DMS53 (cell line): ENCODE measurements around the gene RAI14.
A peak's percentile ranks its signal among the peaks of the same experiment; 100 is the strongest.
"Not testable (repeated sequence)": the region's sequence is repeated elsewhere in the genome, so short reads cannot be mapped to it uniquely, and the experiment has no call there.

Experiments
- DNase-seq: peaks from one replicate; lab custom pipeline; 2025; lab: John Stamatoyannopoulos, UW

Gene RAI14

GRCh38 chr5:34822956-34823715, 167.0 kb downstream of the RAI14 start:
- DNase-seq = no peak

GRCh38 chr5:34826347-34826746, 170.2 kb downstream of the RAI14 start:
- no peak for DNase-seq

- DNase-seq = no peak
Measured at GRCh38 chr5:34827588-34828506, 171.7 kb downstream of the RAI14 start.

DNA sequence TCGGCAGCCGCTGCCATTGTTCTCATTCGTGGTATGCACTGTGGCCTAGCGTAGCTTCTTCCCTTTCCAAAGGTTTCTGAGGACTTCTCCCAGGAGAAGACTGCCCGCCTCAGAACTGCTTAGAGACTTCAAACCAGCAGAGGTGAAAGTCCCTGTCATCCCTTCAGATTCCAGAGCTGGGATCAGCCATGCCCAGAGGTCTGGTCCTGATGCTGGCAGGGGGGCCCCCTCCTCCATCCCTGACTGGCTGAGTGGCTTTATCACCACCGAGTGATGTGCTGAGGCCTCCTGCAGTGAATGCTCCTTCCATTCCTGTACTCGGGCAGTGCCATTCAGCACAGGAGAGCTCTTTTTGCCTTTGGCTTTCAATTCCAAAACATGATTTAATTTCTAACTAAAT, 174.7 kb downstream of the RAI14 start:
- not testable (repeated sequence) for DNase-seq

GRCh38 chr5:34831303-34831702, 175.2 kb downstream of the RAI14 start:
- no peak for DNase-seq

DNA sequence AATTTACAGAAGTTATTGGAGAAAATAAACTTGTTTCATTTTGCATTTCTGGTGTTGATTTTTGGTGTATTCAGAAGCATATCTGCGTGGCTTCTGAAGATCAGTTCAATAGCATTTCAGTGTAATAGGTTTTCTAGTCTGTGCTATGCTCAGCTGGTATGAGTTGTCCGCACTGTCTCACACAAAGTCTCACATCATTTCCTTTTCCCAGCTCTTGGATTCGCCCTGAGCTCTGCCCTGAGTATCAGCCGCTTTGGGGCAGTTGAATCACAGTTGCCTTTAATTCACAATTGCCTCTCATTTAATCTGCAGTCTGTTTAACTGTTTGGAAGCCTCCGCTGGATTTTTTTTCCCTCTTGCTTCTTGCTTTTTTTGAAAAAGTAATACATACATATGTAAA, 176.4 kb downstream of the RAI14 start:
- no peak for DNase-seq

GRCh38 chr5:34833090-34833489, 177.0 kb downstream of the RAI14 start:
- DNase-seq = no peak

- no peak for DNase-seq
Measured at GRCh38 chr5:34833976-34834793, 178.1 kb downstream of the RAI14 start.

- DNase-seq = no peak
Measured at GRCh38 chr5:34834794-34835089, 178.6 kb downstream of the RAI14 start.

- DNase-seq = no peak
Measured at GRCh38 chr5:34835664-34836063, 179.5 kb downstream of the RAI14 start.

DNA sequence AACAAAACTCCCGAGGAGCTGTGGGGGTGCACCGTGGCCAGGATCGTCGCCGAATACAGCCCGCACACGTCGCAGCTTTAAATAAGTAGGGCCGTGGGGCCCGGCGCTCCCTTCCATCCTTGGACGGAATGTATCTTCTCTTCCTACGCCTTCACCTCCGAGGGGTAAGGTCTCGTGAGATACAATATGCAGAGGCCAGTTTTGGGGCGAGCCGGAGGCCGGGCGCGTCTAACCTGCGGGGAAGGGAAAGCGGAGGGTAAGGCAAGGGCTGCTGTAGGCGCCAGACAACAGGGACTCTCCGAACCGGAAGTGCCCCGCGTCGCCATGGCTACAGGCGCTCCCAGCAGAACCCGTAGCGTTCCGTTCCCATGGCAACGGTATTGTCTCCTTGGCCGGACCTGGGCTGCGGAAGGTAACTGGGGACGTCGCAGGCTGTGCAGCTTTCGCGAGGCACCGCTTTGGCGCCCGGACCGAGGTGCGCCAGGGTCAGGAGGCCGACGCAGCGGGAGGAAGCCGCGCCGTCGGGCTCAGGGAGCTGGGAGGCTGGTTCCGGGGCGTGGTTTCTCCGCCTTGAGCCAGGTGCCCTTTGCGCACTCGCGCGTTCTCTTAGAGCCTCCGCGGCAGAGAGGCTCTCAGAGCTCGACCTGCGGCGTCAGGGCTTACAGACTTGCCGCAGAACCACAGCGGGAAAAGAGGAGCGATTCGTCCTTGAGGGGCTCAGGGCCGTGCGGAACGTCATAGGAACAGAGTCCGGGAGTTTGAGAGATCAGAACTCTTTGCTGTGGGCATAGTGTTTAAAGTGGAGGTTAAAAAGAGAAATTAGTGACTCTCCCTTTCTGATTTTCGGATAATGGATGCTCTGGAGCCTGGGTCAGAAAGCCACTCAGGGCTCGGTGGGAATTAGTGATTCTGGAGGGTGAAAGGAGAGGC, 182.9 kb downstream of the RAI14 start, which contains the start of gene TTC23L:
TTC23L (plus strand) TSS at position 380 of the 930 bp plus-strand sequence. CDS start 1,508 bp downstream, outside the sequence.
- DNase-seq = peak; percentile 99

- no peak for DNase-seq
Measured at GRCh38 chr5:34841816-34842215, 185.7 kb downstream of the RAI14 start.

- no peak for DNase-seq
Measured at GRCh38 chr5:34842554-34842953, 186.4 kb downstream of the RAI14 start.

GRCh38 chr5:34843497-34843896, 187.4 kb downstream of the RAI14 start:
- no peak for DNase-seq

- no peak for DNase-seq
Measured at GRCh38 chr5:34844106-34844505, 188.0 kb downstream of the RAI14 start.

DNA sequence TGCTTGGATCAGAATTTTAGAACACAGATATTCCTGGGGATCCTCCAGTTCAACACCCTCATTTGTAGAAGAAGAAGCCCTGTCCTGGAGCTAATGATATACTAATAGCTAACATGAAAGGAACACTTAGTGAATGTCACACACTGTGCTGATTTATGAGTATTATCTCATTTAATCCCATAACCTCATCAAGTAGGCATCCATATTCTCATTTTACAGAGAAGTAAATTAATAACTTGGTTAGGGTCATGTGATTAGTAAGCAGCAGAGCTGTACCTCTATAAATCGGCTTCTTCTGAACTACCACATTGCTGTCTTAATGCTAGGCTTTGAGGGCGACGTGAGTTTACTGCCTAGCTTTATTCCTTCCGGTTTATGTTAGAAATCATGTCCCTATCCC, 188.9 kb downstream of the RAI14 start:
- no peak for DNase-seq

GRCh38 chr5:34847056-34847455, 190.9 kb downstream of the RAI14 start:
- no peak for DNase-seq

DNA sequence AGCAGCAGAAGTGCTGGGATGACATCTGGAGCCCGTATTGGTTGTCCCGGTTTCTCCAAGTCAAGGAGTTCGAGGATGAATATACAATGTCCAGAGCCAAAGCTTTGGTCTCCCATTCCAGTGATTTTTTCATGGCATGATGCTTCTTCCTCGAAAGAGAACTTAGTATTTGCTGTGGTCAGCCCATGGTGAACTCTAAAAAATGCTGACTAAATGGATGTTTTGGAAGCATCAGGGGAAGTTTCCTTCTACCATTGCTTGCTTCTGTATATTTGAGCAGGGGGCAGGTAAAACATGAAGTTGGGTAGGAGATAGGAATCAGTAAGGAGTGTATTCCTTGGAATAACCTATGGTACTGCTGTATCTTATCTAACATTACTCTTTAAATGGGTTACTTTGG, 191.4 kb downstream of the RAI14 start:
- no peak for DNase-seq

- peak; percentile 38 for DNase-seq
Measured at GRCh38 chr5:34848230-34848629, 192.1 kb downstream of the RAI14 start.

DNA sequence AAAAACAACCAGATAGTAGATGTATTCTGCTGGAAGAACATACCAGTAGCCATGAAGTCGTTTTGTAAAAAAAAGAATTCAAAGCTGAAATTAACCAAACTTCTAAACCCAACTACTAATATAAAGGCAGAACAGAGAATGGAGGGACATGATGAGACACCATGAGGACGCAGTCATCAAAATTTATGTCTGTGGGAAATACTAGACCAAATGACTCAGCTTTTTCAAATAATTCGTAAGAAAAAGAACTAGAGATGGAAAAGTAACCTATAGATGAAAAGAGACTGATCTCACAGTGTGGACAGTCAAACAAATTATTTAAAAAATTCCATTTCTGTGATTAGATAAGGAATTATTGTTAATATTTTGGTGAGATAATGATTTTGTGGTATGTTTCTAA, 193.1 kb downstream of the RAI14 start:
- no peak for DNase-seq

- peak; percentile 93 for DNase-seq
Measured at GRCh38 chr5:34854459-34855174, 198.5 kb downstream of the RAI14 start.
